ENCODE data around the gene HCRT. TPM values are rescaled to one million over a fixed set of nuclear protein-coding genes. Genes with fewer than 3 reads are reported as not detected.

Gene HCRT
- total and polyA plus RNA-seq, 2 of the 4 experiments (the other 2 are of a cell fraction), result not detected

DNA sequence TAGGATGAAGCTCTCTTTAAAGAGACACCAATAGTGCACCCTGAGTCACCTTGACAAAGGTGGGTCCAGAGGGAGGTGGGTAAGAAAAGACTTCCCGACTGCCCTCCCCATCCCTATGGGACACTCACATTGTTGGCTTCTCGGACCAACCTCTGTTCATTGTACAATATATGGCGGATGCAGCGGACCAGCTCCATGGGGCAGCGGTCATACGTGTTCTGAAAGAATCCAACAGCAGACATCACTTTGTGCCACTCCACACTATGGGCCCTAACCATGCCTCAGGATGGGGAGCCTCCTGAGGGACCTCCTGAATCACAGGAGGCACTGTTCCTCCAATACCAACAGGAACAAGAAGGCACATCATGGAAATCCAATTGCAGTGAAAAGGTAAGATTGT lies 39.4 kb upstream of the HCRT start:
- no peak overlapping the region for H2BK15ac ChIP-seq (ENCODE audit: low read depth, low read length)
- peaks cover 4% of the 10 kb centered on the region for H3K4me1 ChIP-seq (ENCODE audit: control insufficient read depth, insufficient read depth, low read length)
- no peak overlapping the region for H2AK5ac ChIP-seq (ENCODE audit: low read depth, low read length)
- H3K4ac ChIP-seq (ENCODE audit: low read depth, low read length), result no peak overlapping the region
- no peak overlapping the region for H3K23ac ChIP-seq (ENCODE audit: low read depth, low read length)
- H3K9me3 ChIP-seq (ENCODE audit: control insufficient read depth, insufficient read depth, low read length), result no peaks in the 10 kb centered on the region
- H3K4me2 ChIP-seq (ENCODE audit: low read depth, low read length), result no peak overlapping the region
- ChIA-PET CTCF (interaction anchor here (0.6 to 1.4 kb wide), 2 partner anchors 24 to 26 kb away, joined by 3 to 5 read pairs; no protein-coding TSS in a partner anchor), POLR2A (ENCODE audit: unreplicated experiment) (no interaction called here)
- intact Hi-C loops (cut with micrococcal nuclease) (loop anchor here (5.0 kb wide), 2 partner anchors 53 to 303 kb away; partner anchors contain the start of gene STAT5B), in situ Hi-C loops (cut with MboI; ENCODE audit: low sequenced_read_pairs) (loop anchor here (10.0 kb wide), 1 partner anchor 300 kb away; no protein-coding TSS in a partner anchor), dilution Hi-C loops (cut with HindIII; ENCODE audit: low sequenced_read_pairs, unreplicated experiment) (no loop called here)
- H2BK20ac ChIP-seq (ENCODE audit: low read depth, low read length), result no peak overlapping the region
- no peak overlapping the region for H4K8ac ChIP-seq (ENCODE audit: low read depth in 2 of 2, low read length in 2 of 2)
- no peak overlapping the region for H3K56ac ChIP-seq (ENCODE audit: extremely low read depth, insufficient read depth, low read length)
- no peak overlapping the region for H2BK5ac ChIP-seq (ENCODE audit: low read depth, low read length, poor library complexity, severe bottlenecking)
- H4K91ac ChIP-seq (ENCODE audit: insufficient read depth, low read depth, low read length), result no peak overlapping the region
- peaks cover 29% of the 10 kb centered on the region for H3K36me3 ChIP-seq (ENCODE audit: control insufficient read depth, insufficient read depth, low read length)
- H3K4me3 ChIP-seq (ENCODE audit: insufficient read depth, low read depth, low read length), result no peak overlapping the region
- TF ChIP-seq NFE2L2 (IDR thresholded peaks at IDR 0.05; ENCODE audit: low read depth, low read length) (no peak), FOS (IDR thresholded peaks at IDR 0.05; ENCODE audit: low read depth, low read length) (no peak), RCOR1 (IDR thresholded peaks at IDR 0.05; ENCODE audit: insufficient replicate concordance, low read length) (no peak), RAD21 (IDR thresholded peaks at IDR 0.05; ENCODE audit: low read length) (no peak), CHD1 (IDR thresholded peaks at IDR 0.05; ENCODE audit: low read depth, low read length) (no peak), POLR2A (IDR thresholded peaks at IDR 0.05; ENCODE audit: low read depth, low read length) (no peak), CEBPB (IDR thresholded peaks at IDR 0.05; ENCODE audit: low read depth, low read length) (no peak), SMC3 (IDR thresholded peaks at IDR 0.05; ENCODE audit: low read depth, low read length) (no peak), RFX5 (IDR thresholded peaks at IDR 0.05; ENCODE audit: low read depth, low read length) (no peak)
- TF ChIP-seq, protein P1, sequence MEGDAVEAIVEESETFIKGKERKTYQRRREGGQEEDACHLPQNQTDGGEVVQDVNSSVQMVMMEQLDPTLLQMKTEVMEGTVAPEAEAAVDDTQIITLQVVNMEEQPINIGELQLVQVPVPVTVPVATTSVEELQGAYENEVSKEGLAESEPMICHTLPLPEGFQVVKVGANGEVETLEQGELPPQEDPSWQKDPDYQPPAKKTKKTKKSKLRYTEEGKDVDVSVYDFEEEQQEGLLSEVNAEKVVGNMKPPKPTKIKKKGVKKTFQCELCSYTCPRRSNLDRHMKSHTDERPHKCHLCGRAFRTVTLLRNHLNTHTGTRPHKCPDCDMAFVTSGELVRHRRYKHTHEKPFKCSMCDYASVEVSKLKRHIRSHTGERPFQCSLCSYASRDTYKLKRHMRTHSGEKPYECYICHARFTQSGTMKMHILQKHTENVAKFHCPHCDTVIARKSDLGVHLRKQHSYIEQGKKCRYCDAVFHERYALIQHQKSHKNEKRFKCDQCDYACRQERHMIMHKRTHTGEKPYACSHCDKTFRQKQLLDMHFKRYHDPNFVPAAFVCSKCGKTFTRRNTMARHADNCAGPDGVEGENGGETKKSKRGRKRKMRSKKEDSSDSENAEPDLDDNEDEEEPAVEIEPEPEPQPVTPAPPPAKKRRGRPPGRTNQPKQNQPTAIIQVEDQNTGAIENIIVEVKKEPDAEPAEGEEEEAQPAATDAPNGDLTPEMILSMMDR (conservative IDR thresholded peaks at IDR 0.05; ENCODE audit: low read depth, low read length), result no peak
- TF ChIP-seq, protein P2, sequence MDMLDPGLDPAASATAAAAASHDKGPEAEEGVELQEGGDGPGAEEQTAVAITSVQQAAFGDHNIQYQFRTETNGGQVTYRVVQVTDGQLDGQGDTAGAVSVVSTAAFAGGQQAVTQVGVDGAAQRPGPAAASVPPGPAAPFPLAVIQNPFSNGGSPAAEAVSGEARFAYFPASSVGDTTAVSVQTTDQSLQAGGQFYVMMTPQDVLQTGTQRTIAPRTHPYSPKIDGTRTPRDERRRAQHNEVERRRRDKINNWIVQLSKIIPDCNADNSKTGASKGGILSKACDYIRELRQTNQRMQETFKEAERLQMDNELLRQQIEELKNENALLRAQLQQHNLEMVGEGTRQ (IDR thresholded peaks at IDR 0.05; ENCODE audit: low read depth, low read length), result no peak
- no peak overlapping the region for H3K18ac ChIP-seq (ENCODE audit: low read depth, low read length)
- H3K79me1 ChIP-seq (ENCODE audit: low read depth in 1 of 2, low read length in 2 of 2), result peaks cover 19 to 50% of the 10 kb centered on the region in 2 experiments
- WGBS, 2 experiments (ENCODE audit: extremely low coverage in 2 of 2, insufficient read length in 1 of 2), result 100% methylated on average over 4 of the region's 6 CpGs; no CpG with 5 or more reads in 1 of the 2 experiments
- no peak overlapping the region for H3K27ac ChIP-seq (ENCODE audit: insufficient read depth, low read length)
- H4K20me1 ChIP-seq (ENCODE audit: insufficient read depth, low read length), result peaks cover 20% of the 10 kb centered on the region; the same call in 1 of the 2 replicates
- no peak overlapping the region for H2AK9ac ChIP-seq (replicated peaks; ENCODE audit: low read depth, low read length, poor library complexity)
- H3K9ac ChIP-seq (ENCODE audit: low read depth, low read length), result no peak overlapping the region
- DNase-seq (no peak), ATAC-seq (ENCODE audit: low read depth) (no peak)
- H3K27me3 ChIP-seq (ENCODE audit: control insufficient read depth, insufficient read depth, low read length), result no peaks in the 10 kb centered on the region
- no peak overlapping the region for H4K5ac ChIP-seq (ENCODE audit: low read depth, low read length)
- no peak overlapping the region for H2AFZ ChIP-seq (replicated peaks; ENCODE audit: low read length, poor library complexity)
- no peaks in the 10 kb centered on the region for H3K9me1 ChIP-seq (ENCODE audit: insufficient read depth, low read length)
- BruUV-seq (replicated peaks), result no TSS peak
- no peak overlapping the region for H3K14ac ChIP-seq (replicated peaks; ENCODE audit: low read depth, low read length)
- no peak overlapping the region for H2BK120ac ChIP-seq (ENCODE audit: low read depth, low read length)

All from IMR-90 (cell line).